ENCODE measurements around the gene TPD52L1.

DNA sequence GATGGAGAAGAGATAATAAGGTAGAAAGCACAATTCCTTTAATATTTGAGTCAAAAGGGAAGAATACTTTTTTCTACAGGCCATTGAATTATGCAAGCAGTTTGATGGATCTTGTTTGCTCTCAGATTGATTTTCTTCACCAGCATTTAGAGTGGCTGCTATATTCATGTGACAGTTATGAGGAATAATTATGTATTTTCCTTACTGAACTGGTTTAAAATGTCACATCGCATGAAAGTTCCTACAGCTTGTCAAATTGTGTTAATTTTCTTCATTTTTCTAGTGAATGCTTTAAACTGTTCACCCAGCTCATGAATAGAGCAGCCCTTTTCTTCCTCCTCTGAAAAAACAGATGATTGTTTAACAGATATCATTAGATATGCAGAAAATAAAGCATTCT, 37.4 kb upstream of the TPD52L1 start:
- TF ChIP-seq, protein P1, sequence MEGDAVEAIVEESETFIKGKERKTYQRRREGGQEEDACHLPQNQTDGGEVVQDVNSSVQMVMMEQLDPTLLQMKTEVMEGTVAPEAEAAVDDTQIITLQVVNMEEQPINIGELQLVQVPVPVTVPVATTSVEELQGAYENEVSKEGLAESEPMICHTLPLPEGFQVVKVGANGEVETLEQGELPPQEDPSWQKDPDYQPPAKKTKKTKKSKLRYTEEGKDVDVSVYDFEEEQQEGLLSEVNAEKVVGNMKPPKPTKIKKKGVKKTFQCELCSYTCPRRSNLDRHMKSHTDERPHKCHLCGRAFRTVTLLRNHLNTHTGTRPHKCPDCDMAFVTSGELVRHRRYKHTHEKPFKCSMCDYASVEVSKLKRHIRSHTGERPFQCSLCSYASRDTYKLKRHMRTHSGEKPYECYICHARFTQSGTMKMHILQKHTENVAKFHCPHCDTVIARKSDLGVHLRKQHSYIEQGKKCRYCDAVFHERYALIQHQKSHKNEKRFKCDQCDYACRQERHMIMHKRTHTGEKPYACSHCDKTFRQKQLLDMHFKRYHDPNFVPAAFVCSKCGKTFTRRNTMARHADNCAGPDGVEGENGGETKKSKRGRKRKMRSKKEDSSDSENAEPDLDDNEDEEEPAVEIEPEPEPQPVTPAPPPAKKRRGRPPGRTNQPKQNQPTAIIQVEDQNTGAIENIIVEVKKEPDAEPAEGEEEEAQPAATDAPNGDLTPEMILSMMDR (IDR thresholded peaks at IDR 0.05): no peak
- no peak for TF ChIP-seq EZH2 (IDR thresholded peaks at IDR 0.05; ENCODE audit: borderline replicate concordance, insufficient read depth, low read depth, low read length, poor library complexity, severe bottlenecking)
